GM18526 (cell line): ENCODE measurements around the gene AXL.

Experiments
- POLR2A ChIP-seq: IDR thresholded peaks from 3 replicates; pipeline ENCODE4 v1.6.1; 2011; ENCODE audit not compliant: insufficient read length; ENCODE audit errors: extremely low read depth

The AXL gene

DNA sequence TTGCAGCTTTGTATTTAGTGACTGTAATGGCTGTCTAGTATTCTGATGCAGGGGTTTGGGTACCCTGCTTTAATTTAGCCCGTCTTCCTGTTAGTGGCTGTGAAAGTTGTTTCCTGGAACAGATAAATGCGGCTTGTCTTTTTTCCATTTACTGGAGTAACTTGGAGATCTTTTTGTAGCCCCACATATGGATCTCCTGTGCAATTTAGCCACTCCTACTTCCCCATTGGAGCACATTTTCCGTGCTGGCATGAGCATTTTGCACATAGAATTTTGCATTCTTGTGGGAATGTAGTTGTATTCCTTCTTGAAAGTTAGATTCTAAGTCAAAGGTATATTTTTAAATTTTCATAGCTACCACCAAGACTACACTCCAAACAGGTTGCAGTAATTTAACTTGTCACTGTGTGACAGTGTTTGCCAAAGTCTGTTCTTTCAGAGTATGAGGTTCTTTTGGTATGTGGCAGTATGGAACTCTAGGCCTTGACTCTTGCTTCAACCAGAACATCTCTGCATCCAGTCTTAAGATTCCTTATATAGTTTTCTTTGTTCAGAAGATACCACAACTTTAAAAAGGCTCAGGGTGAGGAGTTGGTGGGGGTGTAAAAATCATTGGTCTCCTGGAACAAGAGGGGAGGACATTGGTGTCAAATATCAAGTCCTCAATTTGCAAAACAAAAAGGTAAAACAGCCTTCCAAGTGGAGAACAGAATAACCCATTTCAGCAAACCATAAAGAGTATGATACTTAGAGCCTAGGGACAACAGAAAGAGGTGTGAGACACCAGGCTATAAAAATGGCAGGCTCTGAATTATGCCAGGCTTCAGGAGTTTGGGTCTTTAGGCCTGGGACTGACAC is 69.9 kb downstream of the AXL start:
- no peak for TF ChIP-seq POLR2A

DNA sequence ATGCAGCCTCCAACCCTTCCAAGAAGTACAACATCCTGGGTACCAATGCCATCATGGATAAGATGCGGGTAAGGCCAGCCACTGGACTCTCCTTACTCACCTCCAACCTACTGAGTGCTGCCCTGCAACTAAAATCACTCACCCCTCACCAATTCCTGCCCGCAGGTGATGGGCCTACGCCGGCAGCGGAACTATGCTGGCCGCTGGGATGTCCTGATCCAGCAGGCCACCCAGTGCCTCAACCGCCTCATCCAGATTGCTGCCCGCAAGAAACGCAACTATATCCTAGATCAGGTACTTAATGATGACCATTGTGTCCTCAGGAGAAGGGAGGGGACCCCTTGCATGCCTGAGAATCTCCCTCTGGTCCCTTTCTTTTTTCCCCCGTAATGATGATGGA is 75.4 kb downstream of the AXL start:
- no peak for TF ChIP-seq POLR2A

DNA sequence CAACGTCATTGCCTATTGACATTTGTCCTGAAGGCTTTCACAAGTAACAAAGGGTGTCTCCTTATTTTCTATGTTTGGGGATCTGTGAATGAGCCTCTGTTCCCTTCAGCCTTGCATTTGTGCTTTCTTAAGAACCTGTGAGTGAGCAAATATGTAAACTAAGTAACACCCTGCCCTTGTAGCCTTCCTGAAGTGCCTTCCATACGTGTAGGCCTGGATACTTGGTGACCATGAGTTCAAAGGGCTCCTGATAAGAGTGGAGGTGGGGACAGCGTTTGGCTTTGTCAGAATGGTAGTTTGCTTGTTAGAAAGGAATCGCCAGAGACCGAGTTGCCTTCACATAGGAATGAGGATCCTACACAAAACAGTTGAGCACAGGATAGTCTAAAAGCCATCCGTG is 76.5 kb downstream of the AXL start:
- no peak for TF ChIP-seq POLR2A

DNA sequence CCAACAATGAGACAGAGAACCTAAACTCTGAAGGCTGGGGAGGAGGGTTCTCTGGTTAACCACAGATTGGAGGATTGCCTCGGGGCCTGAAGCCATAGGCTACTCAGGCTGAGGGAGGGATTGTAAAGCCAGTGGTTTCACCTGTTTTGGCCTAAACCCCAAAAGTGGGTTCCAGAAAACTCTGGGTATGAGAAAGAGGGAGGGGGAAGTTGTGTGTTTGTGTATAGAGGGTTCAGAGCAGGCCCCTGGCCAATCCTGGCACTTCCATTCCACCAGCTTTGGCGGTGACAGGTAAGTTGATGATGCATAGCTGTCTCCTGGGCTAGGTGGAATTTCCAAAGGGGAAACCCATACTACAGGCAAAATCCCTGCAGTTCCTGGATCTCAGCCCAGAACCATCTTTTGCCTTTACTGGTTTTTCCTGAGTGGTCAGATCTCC is 77.4 kb downstream of the AXL start:
- no peak for TF ChIP-seq POLR2A

DNA sequence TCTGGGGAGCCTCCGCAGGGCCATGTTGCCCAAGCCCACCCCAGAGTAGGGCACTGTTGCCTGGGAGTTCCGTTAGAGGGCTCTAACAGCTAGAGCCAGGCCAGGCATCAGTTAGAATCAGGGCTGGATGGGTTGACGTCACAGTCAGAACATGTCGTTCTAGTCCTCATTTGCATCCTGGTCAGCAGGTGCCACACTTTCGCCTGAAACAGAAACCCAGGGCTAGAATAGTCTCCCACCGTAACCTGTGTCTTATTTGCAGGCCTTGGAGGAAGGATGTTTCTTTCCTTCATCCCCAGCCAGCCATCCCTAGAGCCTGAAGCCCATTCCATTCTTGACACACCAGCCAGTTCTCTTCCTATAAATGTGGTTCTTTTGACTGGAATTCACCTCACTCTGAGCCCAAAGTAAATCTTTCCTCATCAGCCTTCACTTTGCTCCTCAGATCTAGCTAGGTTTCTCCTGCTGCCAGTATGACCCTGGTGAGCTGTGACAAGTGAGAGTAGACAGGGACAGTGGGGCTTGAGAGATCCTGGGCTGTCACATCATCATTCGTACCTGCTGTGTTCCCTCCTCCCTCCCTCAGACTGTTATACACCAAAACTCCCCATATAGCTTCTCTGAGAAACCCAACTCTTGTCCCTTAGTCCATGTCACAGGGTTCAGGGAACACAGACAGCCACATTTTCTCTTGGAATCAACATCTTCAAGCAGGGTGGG is 78.8 kb downstream of the AXL start:
- TF ChIP-seq POLR2A: no peak

DNA sequence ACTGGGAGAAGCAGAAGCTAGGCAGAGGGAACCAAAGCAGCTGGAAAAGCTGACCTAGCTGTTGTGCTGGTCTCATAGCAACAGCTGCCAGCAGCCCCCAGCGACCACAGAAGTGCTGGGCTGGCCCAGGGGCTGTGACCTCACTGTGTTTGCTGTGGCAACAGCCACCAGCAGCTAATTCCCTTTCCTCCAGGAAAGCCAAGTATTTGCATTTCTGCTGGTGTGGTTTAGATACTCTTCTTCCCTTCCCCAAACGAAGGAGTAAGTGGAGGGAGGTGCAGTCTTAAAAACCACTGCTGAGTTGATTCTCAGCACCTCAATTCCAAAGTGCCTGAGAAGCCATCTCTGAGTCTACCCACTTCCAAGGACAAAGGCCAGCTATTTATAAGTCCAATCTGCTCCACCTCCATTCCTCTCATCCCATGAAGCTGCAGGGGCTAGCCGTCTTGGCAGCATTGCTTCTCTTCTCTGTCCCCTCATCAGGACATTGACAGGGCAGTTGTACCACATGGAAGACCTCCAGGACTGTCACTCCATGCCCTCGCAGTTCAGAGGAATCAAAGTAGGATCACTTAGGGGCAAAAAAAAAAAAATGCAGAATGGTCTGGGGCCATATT is 79.4 kb downstream of the AXL start:
- TF ChIP-seq POLR2A: no peak

DNA sequence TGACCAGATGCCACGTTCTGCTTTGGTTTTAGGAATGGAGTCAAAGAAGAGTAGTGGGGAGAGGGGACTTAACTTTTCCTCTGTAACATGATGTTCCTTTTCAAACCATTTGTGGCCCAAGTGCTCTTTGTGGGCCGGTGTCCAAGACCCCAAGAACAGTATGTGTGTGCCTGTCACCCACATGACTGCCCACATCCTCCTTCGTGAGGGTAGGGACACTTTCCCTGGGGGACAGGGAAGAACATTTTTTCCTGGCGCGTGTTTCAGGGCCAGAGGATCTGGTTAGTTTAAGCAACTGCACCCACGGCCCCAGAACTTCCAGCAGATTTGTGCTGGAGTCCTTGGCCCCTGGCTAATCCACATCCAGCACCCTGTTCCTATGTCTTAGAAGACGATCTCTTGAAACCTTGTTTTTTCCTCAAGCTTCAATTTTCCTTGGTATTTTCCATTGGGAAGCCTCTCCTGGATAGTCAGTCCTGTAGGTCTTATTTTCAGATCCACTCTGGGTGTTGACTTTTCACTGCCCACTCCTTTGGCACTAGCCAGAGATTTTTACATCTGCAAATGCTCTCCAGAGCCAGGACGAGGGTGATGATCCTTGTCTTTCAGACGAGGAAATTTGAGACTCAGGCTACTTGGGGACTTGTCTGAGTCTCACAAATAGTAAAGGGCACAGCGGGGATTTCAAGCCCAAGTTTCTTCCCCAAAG is 80.2 kb downstream of the AXL start:
- no peak for TF ChIP-seq POLR2A

DNA sequence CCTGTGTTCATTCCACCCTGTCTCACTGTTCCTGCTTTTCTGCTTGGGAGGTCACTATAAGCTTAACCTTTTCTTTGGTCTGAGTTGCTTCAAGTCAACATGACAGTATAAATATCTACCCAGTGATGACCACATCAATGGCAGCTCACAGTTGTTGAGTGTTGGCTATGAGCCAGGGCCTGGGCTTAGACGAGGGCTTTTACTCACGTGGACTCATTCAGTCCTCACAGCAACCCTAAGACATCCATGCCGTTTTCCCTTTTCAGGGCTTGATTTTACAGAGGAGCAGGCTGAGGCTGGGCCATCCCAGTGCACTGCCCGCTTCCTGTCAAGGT is 80.7 kb downstream of the AXL start:
- TF ChIP-seq POLR2A: no peak

DNA sequence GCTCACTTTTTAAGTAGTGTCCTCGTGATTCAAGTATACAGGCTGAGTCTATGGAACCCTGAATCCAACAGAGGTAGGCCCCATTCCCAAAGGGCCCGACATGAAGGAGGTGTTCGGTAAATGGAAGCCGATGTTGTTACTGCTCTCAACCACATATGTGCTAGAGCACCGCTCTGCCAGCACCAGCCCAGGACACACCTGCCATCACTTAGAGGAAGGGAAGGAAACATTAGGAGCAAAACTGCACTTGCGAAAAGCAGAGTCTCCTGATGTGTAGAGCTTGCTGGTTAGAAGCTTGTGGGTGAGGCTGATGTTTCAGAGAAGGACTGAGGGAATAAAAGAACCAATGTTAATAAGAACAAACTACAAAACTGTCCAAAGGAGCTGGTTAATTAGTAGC is 81.5 kb downstream of the AXL start:
- no peak for TF ChIP-seq POLR2A

DNA sequence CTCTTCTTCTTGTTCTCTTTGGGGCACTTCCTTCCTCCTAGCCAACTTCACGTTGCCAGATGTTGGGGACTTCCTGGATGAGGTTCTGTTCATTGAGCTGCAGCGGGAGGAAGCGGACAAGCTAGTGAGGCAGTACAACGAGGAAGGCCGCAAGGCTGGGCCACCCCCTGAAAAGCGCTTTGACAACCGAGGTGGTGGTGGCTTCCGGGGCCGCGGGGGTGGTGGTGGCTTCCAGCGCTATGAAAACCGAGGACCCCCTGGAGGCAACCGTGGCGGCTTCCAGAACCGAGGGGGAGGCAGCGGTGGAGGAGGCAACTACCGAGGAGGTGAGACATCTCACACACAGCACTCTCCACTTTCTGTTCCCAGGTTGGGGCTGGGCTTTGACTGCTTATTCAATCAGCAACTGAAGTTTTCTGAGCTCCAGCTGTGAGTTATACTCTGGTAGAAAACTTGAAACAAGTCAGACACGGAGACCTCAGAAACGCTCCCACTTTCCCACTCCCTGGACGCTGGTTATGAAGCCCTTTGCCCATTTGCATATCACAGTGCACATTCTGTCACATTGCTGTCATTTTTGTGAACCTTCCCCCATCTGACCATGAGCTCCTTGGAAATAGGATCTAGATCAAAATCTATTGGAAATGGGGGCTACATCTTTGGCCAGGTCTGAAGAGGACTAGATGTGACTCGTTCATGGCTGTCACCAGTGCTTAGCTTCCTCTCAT is 83.8 kb downstream of the AXL start:
- no peak for TF ChIP-seq POLR2A

DNA sequence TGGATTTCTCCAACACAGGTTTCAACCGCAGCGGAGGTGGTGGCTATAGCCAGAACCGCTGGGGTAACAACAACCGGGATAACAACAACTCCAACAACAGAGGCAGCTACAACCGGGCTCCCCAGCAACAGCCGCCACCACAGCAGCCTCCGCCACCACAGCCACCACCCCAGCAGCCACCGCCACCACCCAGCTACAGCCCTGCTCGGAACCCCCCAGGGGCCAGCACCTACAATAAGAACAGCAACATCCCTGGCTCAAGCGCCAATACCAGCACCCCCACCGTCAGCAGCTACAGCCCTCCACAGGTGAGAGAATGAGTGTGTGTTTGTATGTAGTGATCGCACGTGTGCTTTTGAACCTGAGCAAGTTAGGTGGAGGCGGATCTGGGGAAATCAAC is 84.9 kb downstream of the AXL start:
- no peak for TF ChIP-seq POLR2A

DNA sequence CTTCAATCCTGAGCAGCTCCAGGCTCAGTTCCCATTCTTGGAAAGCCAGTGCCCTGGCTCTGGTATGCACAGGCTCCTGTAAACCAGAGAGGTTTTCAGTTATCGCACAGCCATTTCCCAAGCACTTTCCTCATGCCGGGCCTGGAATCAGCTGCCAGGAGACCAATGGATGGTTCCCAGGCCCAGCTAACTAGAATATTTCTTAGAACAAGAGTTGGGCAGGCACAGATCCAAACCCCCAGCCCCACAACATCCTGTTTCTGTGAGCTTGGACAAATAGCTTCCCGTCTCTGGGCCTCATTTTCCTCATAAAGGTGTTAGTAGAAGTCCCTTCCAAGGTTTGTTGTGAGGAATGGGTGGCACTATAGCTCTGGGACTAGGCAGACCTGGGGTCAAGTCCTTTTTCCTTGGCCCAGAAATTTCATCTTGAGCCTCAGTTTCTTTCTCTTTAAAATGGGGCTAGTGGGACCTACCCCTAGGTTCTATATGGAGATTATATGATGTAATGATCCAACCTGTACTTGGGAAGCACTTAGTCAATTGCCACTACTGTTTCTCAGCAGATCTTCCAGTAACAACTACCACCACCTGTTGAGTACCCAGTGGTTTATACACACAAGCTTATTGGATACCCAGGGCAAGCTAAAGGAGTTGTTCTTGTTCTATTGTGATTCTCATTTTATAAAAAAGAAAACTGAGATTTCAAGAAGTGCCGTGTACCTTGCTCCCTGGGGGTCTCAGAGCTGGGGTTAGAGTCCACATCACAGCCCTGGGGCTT is 85.9 kb downstream of the AXL start:
- no peak for TF ChIP-seq POLR2A

DNA sequence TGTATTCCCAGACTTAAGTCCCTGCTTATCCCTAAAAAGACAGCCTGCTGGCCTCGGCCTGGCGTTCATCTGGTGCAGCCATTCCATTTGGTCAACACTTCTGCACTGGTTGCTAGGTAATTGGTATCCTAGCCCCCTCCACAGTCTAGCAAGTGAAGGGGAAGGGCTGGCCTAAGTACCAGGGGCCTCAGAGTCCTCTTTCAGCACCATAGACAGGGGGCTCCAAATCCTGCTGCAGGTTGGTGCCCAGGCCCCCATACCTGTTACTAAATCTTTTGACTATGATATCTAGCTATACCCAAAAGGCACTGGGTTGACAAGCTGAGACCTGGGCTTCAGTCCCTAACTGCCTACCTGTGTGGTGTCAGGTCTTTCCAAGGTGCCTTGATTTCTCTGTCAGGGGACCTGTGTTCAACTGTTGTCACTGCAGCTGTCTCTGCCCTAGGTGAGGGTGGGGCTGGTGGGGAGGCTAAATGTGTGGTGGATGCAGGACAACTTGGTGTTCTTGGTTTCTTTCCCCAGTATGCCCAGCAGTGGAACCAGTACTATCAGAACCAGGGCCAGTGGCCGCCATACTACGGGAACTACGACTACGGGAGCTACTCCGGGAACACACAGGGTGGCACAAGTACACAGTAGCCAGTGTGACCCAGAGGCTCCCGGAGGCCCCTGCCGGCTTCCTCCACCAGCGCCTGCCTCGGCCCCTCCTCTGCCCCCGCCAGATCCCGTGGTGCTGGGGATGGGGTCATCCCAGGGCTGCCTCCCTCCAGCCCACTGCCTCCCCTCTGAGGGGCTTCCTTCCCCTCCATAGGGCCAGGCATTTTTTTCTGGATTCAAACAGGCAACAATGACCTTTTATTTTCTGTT is 87.1 kb downstream of the AXL start:
- TF ChIP-seq POLR2A: no peak
